Vagina (tissue), 2 donors: ENCODE measurements around the gene IL6ST. TPM values are rescaled to one million over a fixed set of nuclear protein-coding genes. Genes with fewer than 3 reads are reported as not detected.

Experiments
- DNase-seq, 2 donors: peaks; one replicate each; pipeline ENCODE4 v3.0.0-alpha.2; 2017; ENCODE audit errors: extremely low spot score in 2 of 2
- H3K27ac ChIP-seq: fragments of 200-600 bp; sonication (generic); one replicate; pipeline ENCODE4 v1.5.1; 2019
- H3K27me3 ChIP-seq: fragments of 200-600 bp; sonication (generic); one replicate; pipeline ENCODE4 v1.5.1; 2019
- H3K36me3 ChIP-seq, 2 donors: fragments of 200-600 bp; sonication (generic); one replicate each; pipeline ENCODE4 v1.5.1; 2017 to 2019
- H3K4me1 ChIP-seq: fragments of 200-600 bp; sonication (generic); one replicate; pipeline ENCODE4 v1.5.1; 2019
- H3K4me3 ChIP-seq, 2 donors: fragments of 200-600 bp; sonication (generic); 1 replicate in 1 of 2; 2 replicates in 1 of 2; pipeline ENCODE4 v1.5.1; 2016 to 2019
- H3K9me3 ChIP-seq: fragments of 200-600 bp; sonication (generic); one replicate; pipeline ENCODE4 v1.5.1; 2019
- CTCF ChIP-seq, 3 experiments: fragments of 450-650 bp in 2 of 3; fragments of 200-600 bp in 1 of 3; sonication (generic) in 1 of 3; IDR thresholded peaks; one replicate each; pipeline ENCODE4 v1.5.1; 2017 to 2019; ENCODE audit warnings: antibody characterized with exemption in 3 of 3, mild to moderate bottlenecking in 2 of 3, moderate library complexity in 2 of 3
- POLR2A ChIP-seq, 2 donors: fragments of 450-650 bp; IDR thresholded peaks; one replicate each; pipeline ENCODE4 v1.6.1; 2017; ENCODE audit warnings: antibody characterized with exemption in 2 of 2, mild to moderate bottlenecking in 2 of 2, moderate library complexity in 2 of 2
- POLR2AphosphoS5 ChIP-seq, 2 donors: sonication (generic); formaldehyde crosslinking; IDR thresholded peaks; one replicate each; pipeline ENCODE4 v1.9.0; 2017; ENCODE audit warnings: antibody characterized with exemption in 2 of 2, mild to moderate bottlenecking in 2 of 2, low read depth in 1 of 2; ENCODE audit not compliant: insufficient read depth in 1 of 2
- intact Hi-C: fragments of 100-400 bp; cut with DNase I; formaldehyde crosslinking; loops from one replicate; pipeline ENCODE4 v1.15.1; 2023
- small RNA-seq: library from RNA; depleted of rRNA; stranded (forward); fragments of <200 nt; gene quantifications from one replicate; pipeline ENCODE3, GENCODE V24; 2016
- total RNA-seq: library from RNA; depleted of rRNA; stranded (reverse); fragments of >200 nt; gene quantifications from one replicate; pipeline ENCODE4 v1.2.3, GENCODE V29; 2016

IL6ST gene
- total RNA-seq, 1 donor from 2014 or later, result 312 TPM

- no peak for TF ChIP-seq POLR2AphosphoS5 (IDR thresholded peaks at IDR 0.05; ENCODE audit: insufficient read depth in 1 of 2, low read depth in 1 of 2)
- TF ChIP-seq POLR2A (IDR thresholded peaks at IDR 0.05), result no peak
- TF ChIP-seq CTCF (IDR thresholded peaks at IDR 0.05), result no peak
- Histone ChIP-seq H3K9me3 (no peaks in the 10 kb centered on the region), H3K36me3 (no peaks in the 10 kb centered on the region), H3K27me3 (no peaks in the 10 kb centered on the region), H3K27ac (no peak overlapping the region), H3K4me3 (no peak overlapping the region), H3K4me1 (peaks cover 10% of the 10 kb centered on the region)
- DNase-seq, result no peak
- intact Hi-C loops, result no loop called here
These were observed 100.6 kb downstream of the IL6ST start for GRCh38 chr5:55894135-55894534.

GRCh38 chr5:55892479-55892878 lies 102.3 kb downstream of the IL6ST start:
- H3K4me1 ChIP-seq, result peaks cover 6% of the 10 kb centered on the region
- TF ChIP-seq POLR2AphosphoS5 (IDR thresholded peaks at IDR 0.05; ENCODE audit: insufficient read depth in 1 of 2, low read depth in 1 of 2) (no peak), CTCF (IDR thresholded peaks at IDR 0.05) (no peak), POLR2A (IDR thresholded peaks at IDR 0.05) (no peak)
- intact Hi-C loops, result no loop called here
- H3K27ac ChIP-seq, result no peak overlapping the region
- no peaks in the 10 kb centered on the region for H3K9me3 ChIP-seq
- no peak for DNase-seq
- no peaks in the 10 kb centered on the region for H3K36me3 ChIP-seq
- H3K27me3 ChIP-seq, result no peaks in the 10 kb centered on the region
- H3K4me3 ChIP-seq, result no peak overlapping the region

GRCh38 chr5:55888205-55888604 lies 106.6 kb downstream of the IL6ST start:
- Histone ChIP-seq H3K4me1 (no peaks in the 10 kb centered on the region), H3K27me3 (no peaks in the 10 kb centered on the region), H3K9me3 (no peaks in the 10 kb centered on the region), H3K27ac (no peak overlapping the region), H3K36me3 (no peaks in the 10 kb centered on the region), H3K4me3 (no peak overlapping the region)
- intact Hi-C loops, result no loop called here
- TF ChIP-seq POLR2AphosphoS5 (IDR thresholded peaks at IDR 0.05; ENCODE audit: insufficient read depth in 1 of 2, low read depth in 1 of 2) (no peak), CTCF (IDR thresholded peaks at IDR 0.05) (no peak), POLR2A (IDR thresholded peaks at IDR 0.05) (no peak)
- no peak for DNase-seq

- H3K36me3 ChIP-seq, result no peaks in the 10 kb centered on the region
- no peak for DNase-seq
- no peaks in the 10 kb centered on the region for H3K4me1 ChIP-seq
- no peak overlapping the region for H3K27ac ChIP-seq
- no peaks in the 10 kb centered on the region for H3K9me3 ChIP-seq
- no peaks in the 10 kb centered on the region for H3K27me3 ChIP-seq
- TF ChIP-seq CTCF (IDR thresholded peaks at IDR 0.05) (no peak), POLR2AphosphoS5 (IDR thresholded peaks at IDR 0.05; ENCODE audit: insufficient read depth in 1 of 2, low read depth in 1 of 2) (no peak), POLR2A (IDR thresholded peaks at IDR 0.05) (no peak)
- intact Hi-C loops, result no loop called here
- no peak overlapping the region for H3K4me3 ChIP-seq
These were observed 109.4 kb downstream of the IL6ST start for GRCh38 chr5:55885359-55885758.

Small RNAs within 50 kb of the gene (small RNA-seq; reads per million reads assigned to genes)
- gene AC016596.1 (not detected), gene RF01210 (not detected)

Other genes with a start within 250 kb of the IL6ST start
- gene IL31RA, start 143.6 kb downstream of the IL6ST start, total RNA-seq, result not detected
- gene ANKRD55, start 238.4 kb upstream of the IL6ST start, total RNA-seq, result 0.74 TPM